ENCODE results near the gene EEFSEC. TPM values are rescaled to one million over a fixed set of nuclear protein-coding genes. Genes with fewer than 3 reads are reported as not detected.

The EEFSEC gene
- polyA plus RNA-seq, 12 donors = 13.4 to 22.2 (median 15.3) TPM; not detected in 1

GRCh38 chr3:128285042-128285966 is 132.0 kb downstream of the EEFSEC start:
- DNase-seq = no peak

GRCh38 chr3:128285967-128286321 is 132.7 kb downstream of the EEFSEC start:
- no peak for DNase-seq

- DNase-seq = no peak
These were observed 133.4 kb downstream of the EEFSEC start for GRCh38 chr3:128286691-128287090.

DNA sequence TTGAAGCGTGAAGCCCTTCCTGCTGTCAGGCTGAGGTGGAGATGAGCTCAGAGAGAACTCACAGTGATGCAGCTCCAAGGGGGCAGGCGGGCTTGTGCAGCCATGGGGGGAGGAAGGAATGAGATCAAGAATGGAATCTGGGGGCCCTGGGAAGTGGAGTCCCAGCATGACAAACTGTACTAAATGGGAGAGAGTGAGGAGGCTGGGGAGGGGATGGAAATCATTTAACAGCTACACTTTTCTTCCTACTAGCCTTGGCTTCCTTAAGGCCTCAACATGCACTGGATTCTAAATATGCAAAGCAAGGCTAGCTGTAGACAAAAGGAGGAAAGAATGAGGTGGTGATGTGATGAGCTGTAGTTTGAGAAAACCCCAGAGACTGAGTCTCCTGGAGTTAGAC is 133.9 kb downstream of the EEFSEC start:
- DNase-seq = no peak

- no peak for DNase-seq
These were observed 136.3 kb downstream of the EEFSEC start for GRCh38 chr3:128289534-128289933.

GRCh38 chr3:128290484-128290883 is 137.2 kb downstream of the EEFSEC start:
- no peak for DNase-seq

DNA sequence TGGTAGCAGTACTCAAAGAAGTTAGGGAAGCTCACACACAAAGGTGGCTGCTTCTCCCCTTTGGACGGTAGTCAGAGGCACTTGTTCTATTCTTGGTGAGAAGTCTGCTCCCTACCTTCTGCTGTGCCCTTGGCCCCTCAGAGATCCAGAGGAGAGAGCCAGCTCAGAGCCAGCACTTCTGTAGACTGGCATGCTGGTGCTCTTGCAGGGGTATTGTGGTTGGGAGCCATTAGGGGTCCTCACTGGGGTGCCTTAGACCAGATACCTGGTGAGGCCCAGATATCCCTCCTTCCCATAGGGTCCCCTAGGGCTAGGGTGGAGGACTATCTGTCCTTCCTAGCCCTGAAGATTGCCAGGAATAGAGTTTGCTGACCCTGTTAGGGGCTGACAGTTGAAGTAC is 140.6 kb downstream of the EEFSEC start:
- no peak for DNase-seq

- DNase-seq = no peak
These were observed 141.8 kb downstream of the EEFSEC start for GRCh38 chr3:128294999-128295468.

GRCh38 chr3:128296469-128297251 is 143.4 kb downstream of the EEFSEC start:
- no peak for DNase-seq

- no peak for DNase-seq
These were observed 144.3 kb downstream of the EEFSEC start for GRCh38 chr3:128297401-128298138.

GRCh38 chr3:128301186-128302023 is 148.1 kb downstream of the EEFSEC start:
- no peak for DNase-seq

- DNase-seq = no peak
These were observed 153.2 kb downstream of the EEFSEC start for GRCh38 chr3:128306481-128306880.

DNA sequence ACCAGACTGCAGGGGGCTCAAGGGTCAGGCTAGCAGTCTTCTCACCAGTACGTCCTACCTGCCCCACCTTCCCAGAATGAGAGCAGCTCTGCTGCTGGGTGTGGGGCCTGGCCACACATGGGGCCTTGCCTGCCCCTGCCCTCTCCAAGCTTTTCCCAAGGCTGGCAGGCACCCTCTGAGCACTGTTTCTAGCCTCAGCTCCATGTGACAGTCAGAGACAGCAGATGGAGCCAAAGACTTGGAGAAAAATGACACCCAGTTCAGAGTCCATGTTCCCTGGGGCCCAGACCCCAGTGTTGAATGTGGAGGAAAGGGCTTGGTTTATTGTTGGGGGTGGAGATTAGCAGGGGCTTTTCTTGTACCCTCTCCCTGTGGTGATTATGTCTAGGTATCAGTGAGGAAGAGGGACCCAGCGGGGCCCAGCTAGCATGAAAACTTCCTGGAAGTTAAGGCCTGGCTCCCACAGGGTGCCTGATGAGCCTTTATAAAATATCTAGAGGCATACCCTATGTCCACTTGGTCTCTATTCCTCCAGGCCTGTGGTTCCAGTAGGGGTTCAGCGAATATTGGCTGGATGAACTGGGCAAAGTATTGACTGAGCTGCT is 153.8 kb downstream of the EEFSEC start:
- DNase-seq = no peak

DNA sequence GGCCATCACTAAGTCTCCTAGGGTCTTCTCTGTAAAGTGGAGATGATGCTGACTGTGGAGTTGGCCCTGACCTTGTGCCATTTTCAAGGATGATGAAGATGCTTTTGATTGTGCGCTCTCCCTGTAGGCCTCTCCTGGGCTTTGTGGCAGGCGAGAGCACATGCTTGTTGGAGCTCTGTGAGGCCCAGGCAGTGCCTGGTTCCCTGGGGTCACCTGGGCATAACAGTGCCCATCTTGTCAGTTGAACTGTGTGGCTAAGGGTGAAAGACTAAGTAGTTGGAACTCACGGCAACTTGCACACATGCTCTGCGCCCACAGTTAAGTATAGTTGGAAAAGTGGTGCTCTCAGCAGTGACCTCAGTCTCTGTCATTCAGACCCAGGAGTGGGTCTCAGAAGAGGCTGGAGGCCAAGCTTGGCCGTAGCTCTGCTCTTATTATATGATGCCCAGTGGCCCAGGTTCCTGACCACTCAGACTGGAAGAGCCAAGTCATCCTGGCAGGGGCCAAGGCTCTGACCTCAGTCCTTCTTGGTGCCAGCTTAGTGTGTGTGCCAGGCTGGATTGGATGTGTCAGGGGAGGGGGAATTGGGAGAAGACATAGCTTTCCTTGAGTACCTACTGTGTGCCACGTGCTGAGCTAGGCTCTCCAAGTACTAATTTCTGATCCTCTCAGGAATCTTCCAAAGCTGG is 154.6 kb downstream of the EEFSEC start:
- DNase-seq = no peak

GRCh38 chr3:128309026-128309425 is 155.7 kb downstream of the EEFSEC start:
- DNase-seq = no peak

- no peak for DNase-seq
These were observed 157.2 kb downstream of the EEFSEC start for GRCh38 chr3:128310286-128311058.

DNA sequence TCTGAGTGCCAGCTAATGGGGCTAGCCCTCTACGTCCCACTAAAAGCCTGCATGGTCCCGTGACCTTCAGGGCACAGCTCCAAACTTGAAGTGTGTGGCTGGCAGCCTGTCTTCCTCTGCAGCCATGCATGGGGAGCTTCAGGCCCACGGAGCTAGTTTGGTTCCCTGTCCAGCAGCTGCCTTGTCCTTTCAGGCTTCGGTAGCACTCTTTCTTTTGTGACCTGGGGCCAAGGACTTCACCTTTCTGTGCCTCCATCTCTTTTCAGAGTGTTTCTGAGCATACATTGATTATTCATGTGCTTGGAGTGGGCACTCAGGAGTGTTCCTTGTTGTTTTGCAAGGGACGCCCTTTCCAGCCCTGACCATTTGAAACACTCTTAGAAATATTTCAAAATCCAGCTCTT is 158.2 kb downstream of the EEFSEC start:
- no peak for DNase-seq

GRCh38 chr3:128312271-128312670 is 159.0 kb downstream of the EEFSEC start:
- no peak for DNase-seq

GRCh38 chr3:128313071-128313725 is 159.9 kb downstream of the EEFSEC start:
- DNase-seq = no peak

All from muscle of arm (tissue), 12 donors.